Tibial artery (tissue), 4 donors: ENCODE measurements around the gene TPST1.

Experiments
- DNase-seq, 2 donors: peaks; one replicate each; pipeline ENCODE4 v3.0.0-alpha.2; 2019
- H3K27ac ChIP-seq, 2 donors: fragments of 200-600 bp; sonication (generic) in 1 of 2; 1 replicate in 1 of 2; 2 replicates in 1 of 2; pipeline ENCODE4 v1.5.1; 2018 to 2019; ENCODE audit warnings: mild to moderate bottlenecking in 1 of 2
- H3K27me3 ChIP-seq, 2 donors: fragments of 200-600 bp; sonication (generic) in 1 of 2; one replicate each; pipeline versions ENCODE4 v1.5.1 to v1.6.0; 2016 to 2019
- H3K36me3 ChIP-seq, 3 donors: fragments of 200-600 bp; sonication (generic) in 2 of 3; one replicate each; pipeline ENCODE4 v1.5.1; 2016 to 2019; ENCODE audit warnings: mild to moderate bottlenecking in 2 of 3
- H3K4me1 ChIP-seq, 4 donors: fragments of 200-600 bp; sonication (generic) in 2 of 4; 1 replicate in 3 of 4; 2 replicates in 1 of 4; pipeline ENCODE4 v1.5.1; 2016 to 2019
- H3K4me3 ChIP-seq, 2 donors: fragments of 200-600 bp; sonication (generic) in 1 of 2; 1 replicate in 1 of 2; 2 replicates in 1 of 2; pipeline ENCODE4 v1.5.1; 2018 to 2019; ENCODE audit warnings: mild to moderate bottlenecking in 2 of 2
- H3K9me3 ChIP-seq, 3 donors: fragments of 200-600 bp; sonication (generic) in 1 of 3; one replicate each; pipeline ENCODE4 v1.5.1; 2016 to 2019
- intact Hi-C: fragments of 100-400 bp; cut with DNase I; formaldehyde crosslinking; loops from one replicate; pipeline ENCODE4 v1.15.0; 2023; ENCODE audit warnings: low total_unique reads
- TF ChIP-seq, protein P1 (sequence below), 2 experiments: fragments of 200-600 bp in 1 of 2; fragments of 450-650 bp in 1 of 2; IDR thresholded peaks; one replicate each; pipeline ENCODE4 v1.5.1; 2017 to 2019; ENCODE audit warnings: antibody characterized with exemption in 2 of 2, mild to moderate bottlenecking in 1 of 2, moderate library complexity in 1 of 2

Gene TPST1

GRCh38 chr7:66344166-66344565 is 139.0 kb downstream of the TPST1 start:
- DNase-seq = no peak
- H3K27me3 ChIP-seq = no peaks in the 10 kb centered on the region
- intact Hi-C loops = no loop called here
- H3K4me1 ChIP-seq = peaks cover 0 to 13% (median 0%) of the 10 kb centered on the region in 4 donors
- H3K36me3 ChIP-seq = no peaks in the 10 kb centered on the region
- no peak overlapping the region for H3K27ac ChIP-seq
- TF ChIP-seq, protein P1, sequence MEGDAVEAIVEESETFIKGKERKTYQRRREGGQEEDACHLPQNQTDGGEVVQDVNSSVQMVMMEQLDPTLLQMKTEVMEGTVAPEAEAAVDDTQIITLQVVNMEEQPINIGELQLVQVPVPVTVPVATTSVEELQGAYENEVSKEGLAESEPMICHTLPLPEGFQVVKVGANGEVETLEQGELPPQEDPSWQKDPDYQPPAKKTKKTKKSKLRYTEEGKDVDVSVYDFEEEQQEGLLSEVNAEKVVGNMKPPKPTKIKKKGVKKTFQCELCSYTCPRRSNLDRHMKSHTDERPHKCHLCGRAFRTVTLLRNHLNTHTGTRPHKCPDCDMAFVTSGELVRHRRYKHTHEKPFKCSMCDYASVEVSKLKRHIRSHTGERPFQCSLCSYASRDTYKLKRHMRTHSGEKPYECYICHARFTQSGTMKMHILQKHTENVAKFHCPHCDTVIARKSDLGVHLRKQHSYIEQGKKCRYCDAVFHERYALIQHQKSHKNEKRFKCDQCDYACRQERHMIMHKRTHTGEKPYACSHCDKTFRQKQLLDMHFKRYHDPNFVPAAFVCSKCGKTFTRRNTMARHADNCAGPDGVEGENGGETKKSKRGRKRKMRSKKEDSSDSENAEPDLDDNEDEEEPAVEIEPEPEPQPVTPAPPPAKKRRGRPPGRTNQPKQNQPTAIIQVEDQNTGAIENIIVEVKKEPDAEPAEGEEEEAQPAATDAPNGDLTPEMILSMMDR (IDR thresholded peaks at IDR 0.05) = no peak
- H3K4me3 ChIP-seq = no peak overlapping the region
- peaks cover 0 to 6% (median 0%) of the 10 kb centered on the region in 3 donors for H3K9me3 ChIP-seq

DNA sequence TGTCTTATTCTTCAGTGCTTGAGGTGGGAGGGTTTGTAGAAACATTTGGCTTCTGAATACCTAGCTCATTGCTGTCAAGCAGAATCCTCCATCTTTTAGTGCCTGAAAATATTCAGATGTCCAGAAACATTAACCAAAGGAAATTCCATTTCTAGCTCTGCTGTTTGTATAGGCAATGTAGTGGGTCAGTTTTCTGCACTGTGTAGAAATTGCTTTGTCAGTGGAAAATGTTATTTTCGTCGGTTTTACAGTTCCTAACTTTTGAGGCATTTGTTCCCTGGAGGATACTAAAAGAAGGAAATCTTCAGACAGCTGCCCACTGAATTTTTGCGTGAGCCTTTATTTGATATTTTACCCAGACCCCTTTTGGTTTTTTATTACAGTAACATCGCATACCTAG is 143.4 kb downstream of the TPST1 start:
- intact Hi-C loops = no loop called here
- Histone ChIP-seq H3K36me3 (no peaks in the 10 kb centered on the region), H3K27ac (peak overlapping the region in 1 of 2 donors; percentile 11), H3K27me3 (no peaks in the 10 kb centered on the region), H3K9me3 (peaks cover 0 to 6% (median 0%) of the 10 kb centered on the region in 3 donors), H3K4me3 (no peak overlapping the region), H3K4me1 (peaks cover 0 to 22% (median 0%) of the 10 kb centered on the region in 4 donors)
- TF ChIP-seq, protein P1 (IDR thresholded peaks at IDR 0.05) = no peak
- DNase-seq = no peak

- no peak for DNase-seq
- H3K27me3 ChIP-seq = no peaks in the 10 kb centered on the region
- TF ChIP-seq, protein P1 (IDR thresholded peaks at IDR 0.05) = no peak
- intact Hi-C loops = no loop called here
- H3K9me3 ChIP-seq = peaks cover 0 to 6% (median 0%) of the 10 kb centered on the region in 3 donors
- H3K27ac ChIP-seq = peak overlapping the region in 1 of 2 donors; percentile 11
- no peak overlapping the region for H3K4me3 ChIP-seq
- H3K4me1 ChIP-seq = peaks cover 0 to 22% (median 0%) of the 10 kb centered on the region in 4 donors
- no peaks in the 10 kb centered on the region for H3K36me3 ChIP-seq
These were observed 143.8 kb downstream of the TPST1 start for GRCh38 chr7:66348959-66349358.

DNA sequence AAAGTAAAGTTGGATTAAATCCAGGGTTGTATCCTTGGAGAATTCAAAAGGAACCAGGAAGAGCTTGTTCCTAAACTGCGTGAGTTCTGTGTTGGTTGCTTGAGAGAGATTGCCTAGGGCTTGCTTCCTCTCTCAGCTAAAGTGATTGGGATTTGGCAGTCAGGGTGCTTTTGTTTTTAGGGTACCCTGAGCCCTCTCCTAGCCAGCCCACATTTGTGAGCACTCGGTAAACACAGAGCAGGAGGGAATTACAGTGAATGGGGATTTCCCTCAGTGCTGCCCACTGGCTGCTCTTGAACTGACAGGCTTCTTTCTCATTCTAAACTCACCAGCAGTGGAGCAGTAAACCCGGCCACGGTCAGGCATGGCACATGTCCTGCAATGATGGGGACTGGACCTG is 146.9 kb downstream of the TPST1 start:
- H3K27me3 ChIP-seq = no peaks in the 10 kb centered on the region
- peaks cover 0 to 22% (median 0%) of the 10 kb centered on the region in 4 donors for H3K4me1 ChIP-seq
- TF ChIP-seq, protein P1 (IDR thresholded peaks at IDR 0.05) = no peak
- DNase-seq = no peak
- H3K27ac ChIP-seq = no peak overlapping the region
- intact Hi-C loops = no loop called here
- peaks cover 0 to 5% (median 0%) of the 10 kb centered on the region in 3 donors for H3K9me3 ChIP-seq
- H3K36me3 ChIP-seq = no peaks in the 10 kb centered on the region
- H3K4me3 ChIP-seq = no peak overlapping the region

DNA sequence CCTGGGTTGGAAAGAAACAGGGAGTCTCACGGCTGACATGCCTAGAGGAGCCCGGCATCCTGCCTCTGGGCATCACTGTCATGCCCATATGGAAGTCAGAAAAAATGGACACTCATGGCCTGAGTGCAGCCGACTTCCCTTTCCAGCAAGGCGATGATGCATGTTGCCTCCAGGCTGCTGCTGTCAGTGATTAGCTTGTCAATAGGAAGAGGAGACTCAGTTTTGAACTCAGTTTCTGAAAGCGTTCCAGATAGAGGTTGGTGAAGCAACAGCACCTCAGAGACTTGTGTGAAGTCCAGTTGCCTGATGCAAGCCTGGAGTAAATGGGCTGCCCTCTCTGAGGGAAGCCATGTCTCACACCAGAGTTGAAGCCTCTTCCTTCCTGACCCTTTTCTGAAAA is 148.4 kb downstream of the TPST1 start:
- no peak overlapping the region for H3K27ac ChIP-seq
- intact Hi-C loops = no loop called here
- TF ChIP-seq, protein P1 (IDR thresholded peaks at IDR 0.05) = no peak

GRCh38 chr7:66355756-66356155 is 150.6 kb downstream of the TPST1 start:
- intact Hi-C loops = no loop called here
- no peak for DNase-seq

More for the DNA sequence above, 148.4 kb downstream of the TPST1 start:
- Histone ChIP-seq H3K9me3 (no peaks in the 10 kb centered on the region), H3K4me3 (no peak overlapping the region), H3K36me3 (no peaks in the 10 kb centered on the region), H3K4me1 (peaks cover 0 to 14% (median 0%) of the 10 kb centered on the region in 4 donors), H3K27me3 (no peaks in the 10 kb centered on the region)
- DNase-seq = no peak

More at GRCh38 chr7:66355756-66356155, 150.6 kb downstream of the TPST1 start:
- Histone ChIP-seq H3K4me1 (peaks cover 0 to 5% (median 0%) of the 10 kb centered on the region in 4 donors), H3K9me3 (no peaks in the 10 kb centered on the region), H3K27me3 (no peaks in the 10 kb centered on the region), H3K27ac (no peak overlapping the region), H3K4me3 (no peak overlapping the region), H3K36me3 (peaks cover 0 to 3% (median 0%) of the 10 kb centered on the region in 3 donors)
- TF ChIP-seq, protein P1 (IDR thresholded peaks at IDR 0.05) = no peak
